NCI-H82 treated with DMSO at 0.1 percent for 48 hours (cell line): ENCODE data around the gene THAP10.
"Not testable (repeated sequence)": the region's sequence is repeated elsewhere in the genome, so short reads cannot be mapped to it uniquely, and the experiment has no call there.

ENCODE experiments used
- DNase-seq: peaks from one replicate; lab custom pipeline; 2025; ENCODE audit not compliant: unreplicated experiment; lab: John Stamatoyannopoulos, UW

The THAP10 gene

GRCh38 chr15:70892002-70892911, at the start of gene THAP10, which contains the start of gene LRRC49:
TSS of gene THAP10 (minus strand) at chr15:70892433. CDS start at chr15:70892272, 161 bp downstream.
TSS of gene LRRC49 (plus strand) at chr15:70892826. CDS start at chr15:70892895, 69 bp downstream.
- peak; percentile 79 for DNase-seq

GRCh38 chr15:70936326-70936725, 44.1 kb upstream of the THAP10 start:
- DNase-seq = peak; percentile 6

GRCh38 chr15:70935631-70936030, 43.4 kb upstream of the THAP10 start:
- DNase-seq = no peak

- no peak for DNase-seq
Measured at GRCh38 chr15:70933411-70933810, 41.2 kb upstream of the THAP10 start.

- DNase-seq = no peak
Measured at GRCh38 chr15:70932397-70932796, 40.2 kb upstream of the THAP10 start.

GRCh38 chr15:70931821-70932220, 39.6 kb upstream of the THAP10 start:
- no peak for DNase-seq

GRCh38 chr15:70926914-70927313, 34.7 kb upstream of the THAP10 start:
- not testable (repeated sequence) for DNase-seq

- DNase-seq = no peak
Measured at GRCh38 chr15:70923311-70924080, 31.3 kb upstream of the THAP10 start.

GRCh38 chr15:70922119-70922518, 29.9 kb upstream of the THAP10 start:
- DNase-seq = no peak

- no peak for DNase-seq
Measured at GRCh38 chr15:70920981-70921696, 28.9 kb upstream of the THAP10 start.

- DNase-seq = no peak
Measured at GRCh38 chr15:70917955-70918354, 25.7 kb upstream of the THAP10 start.

GRCh38 chr15:70916531-70916930, 24.3 kb upstream of the THAP10 start:
- DNase-seq = no peak

GRCh38 chr15:70912187-70912586, 20.0 kb upstream of the THAP10 start:
- DNase-seq = no peak

GRCh38 chr15:70910958-70911357, 18.7 kb upstream of the THAP10 start:
- no peak for DNase-seq

GRCh38 chr15:70907784-70908471, 15.7 kb upstream of the THAP10 start:
- DNase-seq = no peak

GRCh38 chr15:70906842-70907241, 14.6 kb upstream of the THAP10 start:
- no peak for DNase-seq

- no peak for DNase-seq
Measured at GRCh38 chr15:70902107-70902506, 9.9 kb upstream of the THAP10 start.

GRCh38 chr15:70892912-70893560, 803 bp upstream of the THAP10 start:
- DNase-seq = no peak

- DNase-seq = no peak
Measured at GRCh38 chr15:70882361-70882760, 9.9 kb downstream of the THAP10 start.

GRCh38 chr15:70880781-70881180, 11.5 kb downstream of the THAP10 start:
- no peak for DNase-seq
